GM15510 (cell line): ENCODE results near the gene MYPOP.

Experiments used
- POLR2A ChIP-seq: IDR thresholded peaks from 3 replicates; pipeline ENCODE4 v1.6.1; 2011; ENCODE audit warnings: borderline replicate concordance; ENCODE audit not compliant: insufficient read length; ENCODE audit errors: extremely low read depth

The MYPOP gene

GRCh38 chr19:45917421-45918091, 15.1 kb upstream of the MYPOP start:
- no peak for TF ChIP-seq POLR2A

DNA sequence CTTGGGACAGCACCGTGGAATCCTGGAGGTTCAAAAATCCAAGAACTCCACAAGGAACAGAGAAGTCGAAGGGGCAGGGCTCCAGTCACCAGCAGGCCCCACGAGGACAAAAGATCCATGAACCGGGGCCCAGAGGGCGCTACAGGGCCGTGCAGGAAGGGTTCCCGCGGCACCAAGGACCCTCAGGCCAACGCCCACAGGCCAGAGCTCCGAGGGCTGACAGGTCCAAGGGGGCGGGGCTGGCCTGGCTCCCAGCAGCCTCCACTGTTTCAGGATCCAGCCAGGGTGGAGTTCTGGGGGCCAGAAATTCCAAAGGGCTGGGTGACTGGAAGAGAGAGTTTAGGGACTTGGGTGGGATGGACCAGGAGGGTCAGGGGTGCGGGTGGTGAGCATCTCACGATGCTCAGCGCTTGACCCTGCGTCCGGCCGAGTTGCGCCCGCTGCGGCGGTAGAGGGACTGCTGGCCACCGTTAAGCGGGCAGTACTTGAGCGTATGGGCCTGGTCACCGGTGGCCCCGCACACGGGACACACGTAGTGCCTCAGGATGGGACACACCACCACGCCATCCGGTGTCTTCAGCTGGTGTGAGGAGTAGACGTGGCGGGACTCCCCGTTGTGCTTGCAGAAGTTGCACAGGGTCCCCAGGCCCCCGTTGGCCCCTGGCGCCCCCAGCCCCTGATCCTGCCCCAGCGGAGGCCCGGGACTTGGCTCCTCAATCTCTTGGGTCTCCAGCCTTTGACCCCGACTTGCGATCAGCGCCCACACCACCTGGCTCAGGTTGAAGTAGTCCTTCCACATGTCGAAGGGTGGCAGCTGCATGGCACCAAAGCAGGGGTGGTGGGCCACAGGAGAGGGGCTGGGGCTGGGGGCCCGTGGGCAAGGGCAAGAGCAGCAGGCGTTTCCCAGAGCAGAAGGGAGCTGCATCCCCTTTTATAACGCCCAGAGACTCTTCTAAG, 11.7 kb upstream of the MYPOP start, which contains the start of gene NANOS2:
Gene NANOS2 (minus strand): TSS at position 905 of the 957 bp plus-strand sequence. CDS start 85 bp downstream, at position 820.
- TF ChIP-seq POLR2A: no peak

GRCh38 chr19:45911291-45911690, 8.9 kb upstream of the MYPOP start:
- no peak for TF ChIP-seq POLR2A

- TF ChIP-seq POLR2A: no peak
Observed at GRCh38 chr19:45908956-45909355, 6.5 kb upstream of the MYPOP start.

DNA sequence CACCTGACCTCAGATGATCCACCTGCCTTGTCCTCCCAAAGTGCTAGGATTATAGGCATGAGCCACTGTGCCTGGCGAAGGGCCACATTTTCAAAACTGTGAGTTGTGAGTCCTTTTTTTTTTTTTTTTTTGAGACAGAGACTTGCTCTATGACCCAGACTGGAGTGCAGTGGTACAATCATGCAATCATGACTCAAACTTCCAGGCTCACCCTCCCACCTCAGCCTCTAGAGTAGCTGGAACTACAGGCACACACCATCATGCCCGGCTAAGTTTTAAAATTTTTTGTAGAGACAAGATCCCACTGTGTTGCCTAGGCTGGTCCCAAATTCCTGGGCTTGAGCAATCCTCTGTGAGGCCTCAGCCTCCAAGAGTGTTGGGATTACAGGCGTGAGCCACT, 3.8 kb upstream of the MYPOP start:
- no peak for TF ChIP-seq POLR2A

DNA sequence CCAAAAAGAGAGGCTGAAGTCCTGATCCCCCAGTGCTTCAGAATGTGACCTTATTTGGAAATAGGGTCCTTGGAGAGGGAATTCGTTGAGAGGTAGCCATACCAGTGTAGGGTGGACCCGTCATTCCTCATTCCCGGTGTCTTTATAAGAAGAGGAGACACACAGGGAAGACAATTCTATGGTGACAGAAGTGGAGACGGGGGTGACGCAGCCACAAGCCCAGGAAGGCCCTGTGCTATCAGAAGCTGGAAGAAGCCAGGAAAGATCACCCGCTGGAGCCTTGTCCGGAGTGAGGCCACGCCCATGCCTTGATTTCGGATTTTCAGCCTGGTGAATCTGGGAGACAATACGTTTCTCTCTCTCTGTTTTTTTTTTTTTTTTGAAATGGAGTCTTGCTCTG, 2.6 kb upstream of the MYPOP start:
- no peak for TF ChIP-seq POLR2A

DNA sequence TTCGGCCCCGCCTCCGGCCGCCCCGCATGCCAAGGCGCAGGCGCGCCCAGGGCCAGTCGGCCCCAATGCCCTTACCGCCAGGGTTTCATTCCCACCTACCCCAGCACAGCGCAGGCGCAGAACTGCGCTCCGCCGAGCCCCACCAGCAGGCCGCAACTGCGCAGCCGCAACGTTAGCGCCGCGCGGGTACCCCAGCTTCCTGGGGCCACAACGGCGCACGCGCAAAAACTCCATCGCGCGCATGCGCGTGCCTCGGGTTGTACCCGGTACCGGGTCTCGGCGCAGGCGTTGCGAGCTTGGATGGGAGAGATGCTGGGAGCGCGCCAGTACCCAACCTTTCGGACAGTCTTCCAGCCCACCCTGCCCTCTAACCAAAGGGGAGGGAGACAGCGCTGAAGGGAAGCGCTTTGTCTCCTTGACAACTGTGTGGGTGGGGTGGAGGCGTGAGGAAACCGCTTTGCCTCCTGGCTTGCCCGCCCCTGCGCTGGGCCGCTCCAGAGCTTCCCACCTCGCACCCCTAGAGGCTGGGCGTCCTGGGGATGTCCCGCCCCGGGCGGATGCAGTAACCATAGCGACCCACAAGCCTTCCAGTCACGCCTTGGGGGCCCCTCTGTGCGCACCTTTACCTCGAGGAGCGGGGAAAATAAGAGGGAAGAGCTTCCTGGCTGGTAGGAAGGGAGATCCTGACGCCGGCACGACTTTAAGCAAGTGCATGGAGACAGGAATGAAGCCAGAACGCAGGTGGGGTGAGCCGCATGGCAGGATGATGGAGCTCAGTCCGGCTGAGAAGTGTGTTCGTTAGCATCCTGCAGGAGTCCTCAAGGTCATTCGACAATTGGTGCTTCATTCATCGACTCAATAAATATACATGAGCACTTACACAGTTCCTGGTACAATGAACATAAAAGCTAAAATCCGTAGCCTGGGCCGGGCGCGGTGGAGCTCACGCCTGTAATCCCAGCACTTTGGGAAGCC, 525 bp upstream of the MYPOP start:
- TF ChIP-seq POLR2A: peak; percentile 91

- no peak for TF ChIP-seq POLR2A
Observed at GRCh38 chr19:45901432-45901911, 941 bp downstream of the MYPOP start.

DNA sequence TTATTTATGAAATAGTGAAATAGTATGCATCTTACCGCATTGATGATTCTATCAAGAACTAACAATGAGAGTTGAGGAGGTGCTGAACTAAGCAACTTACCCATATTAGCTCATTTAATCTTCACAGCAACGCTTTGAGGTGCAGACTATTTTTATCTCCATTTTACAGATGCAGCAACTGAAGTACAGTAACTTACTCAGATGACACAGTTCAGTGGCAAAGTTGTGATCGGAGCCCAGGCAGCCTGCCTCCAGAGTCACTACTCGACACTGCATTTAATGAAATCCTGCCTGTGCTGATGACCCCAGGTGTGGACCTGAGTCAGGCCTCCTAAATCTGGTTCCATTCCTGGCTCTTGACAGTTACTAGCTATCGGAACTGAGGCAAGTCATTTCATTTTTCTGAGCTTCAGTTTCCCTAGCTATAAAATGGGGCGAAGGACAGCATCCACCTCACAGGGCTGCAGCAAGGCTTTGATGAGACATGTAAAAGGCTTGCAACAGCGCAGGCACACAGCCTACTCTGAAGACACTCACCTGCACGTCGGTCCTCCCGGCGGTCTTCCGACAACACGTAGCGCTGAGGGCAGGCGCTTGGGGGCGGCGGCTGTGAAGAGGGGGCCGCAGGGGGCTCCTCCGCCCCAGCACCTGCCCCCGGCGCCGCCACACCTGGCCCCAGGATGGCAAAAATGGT, 1.5 kb downstream of the MYPOP start:
- no peak for TF ChIP-seq POLR2A

GRCh38 chr19:45899919-45900589, 2.4 kb downstream of the MYPOP start:
- TF ChIP-seq POLR2A: no peak

GRCh38 chr19:45899253-45899652, 3.2 kb downstream of the MYPOP start:
- TF ChIP-seq POLR2A: no peak

DNA sequence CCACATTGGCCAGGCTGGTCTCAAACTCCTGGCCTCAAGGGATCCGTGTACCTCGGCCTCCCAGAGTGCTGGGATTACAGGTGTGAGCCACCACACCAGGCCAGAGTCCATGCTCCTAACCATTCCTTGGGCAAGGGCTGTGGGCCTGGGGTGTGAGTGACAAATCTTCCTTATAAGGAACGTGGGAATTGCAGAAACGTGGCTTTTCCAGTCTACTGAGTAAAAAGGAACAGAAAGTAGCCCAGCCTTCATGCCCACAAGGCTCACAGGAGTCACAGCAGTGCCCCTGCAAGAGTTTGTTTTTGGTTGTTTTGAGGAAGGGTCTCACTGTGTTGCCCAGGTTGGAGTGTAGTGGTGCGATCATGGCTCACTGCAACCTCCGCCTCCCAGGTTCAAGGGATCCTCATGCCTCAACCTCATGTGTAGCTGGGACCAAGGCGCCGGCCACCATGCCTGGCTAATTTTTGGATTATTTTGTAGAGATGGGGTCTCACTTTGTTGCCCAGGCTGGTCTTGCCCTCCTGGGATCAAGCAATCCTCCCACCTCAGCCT, 5.1 kb downstream of the MYPOP start:
- no peak for TF ChIP-seq POLR2A

DNA sequence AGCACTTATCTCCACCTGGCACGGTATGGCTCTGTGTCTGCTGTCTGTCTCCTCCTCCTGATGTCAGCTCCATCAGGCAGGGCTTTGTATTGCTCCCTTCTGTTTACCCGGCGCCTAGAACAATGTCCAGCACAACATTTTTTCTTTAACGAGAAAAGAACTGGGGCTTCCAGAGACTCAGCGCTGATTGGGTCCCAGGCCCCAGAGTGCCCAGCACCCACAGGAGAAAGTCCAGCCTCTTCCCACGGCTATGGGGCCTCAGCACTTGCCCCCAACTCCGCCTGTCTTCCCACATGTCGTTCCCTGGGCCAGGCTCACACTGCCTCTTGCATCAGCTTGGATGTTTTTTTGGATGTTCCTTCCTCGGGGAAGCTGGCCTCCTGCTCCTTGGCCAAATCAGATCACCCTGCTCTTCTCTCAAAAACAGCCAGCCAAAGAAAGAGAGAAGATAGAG, 6.9 kb downstream of the MYPOP start:
- no peak for TF ChIP-seq POLR2A

GRCh38 chr19:45890877-45891276, 11.5 kb downstream of the MYPOP start:
- no peak for TF ChIP-seq POLR2A
